Keratinocyte (primary cell): ENCODE results near the gene FAM184B. TPM values are rescaled to one million over a fixed set of nuclear protein-coding genes. Genes with fewer than 3 reads are reported as not detected.

Experiments used
- DNase-seq: peaks from one replicate; pipeline ENCODE4 v3.0.0-alpha.2; 2011; ENCODE audit warnings: low read depth, missing footprints, low spot score
- FAIRE-seq: peaks from 2 replicates; lab custom pipeline; 2011; peaks lifted over from hg19 to GRCh38; lab: Jason Lieb, UNC
- H2AFZ ChIP-seq: 2 replicates; pipeline ENCODE4 v1.6.0; 2012; ENCODE audit warnings: low read length, control low read depth, inconsistent platforms; ENCODE audit not compliant: control insufficient read depth
- H3K27ac ChIP-seq: 2 replicates; pipeline ENCODE4 v1.5.1; 2011; ENCODE audit warnings: low read length; ENCODE audit not compliant: control insufficient read depth, insufficient read depth
- H3K27me3 ChIP-seq: 3 replicates; pipeline ENCODE4 v1.6.0; 2011; ENCODE audit warnings: low read length; ENCODE audit not compliant: control insufficient read depth, insufficient read depth; ENCODE audit errors: extremely low read depth
- H3K36me3 ChIP-seq, 2 experiments: 2 replicates in 1 of 2; 3 replicates in 1 of 2; pipeline ENCODE4 v1.5.1; 2011; ENCODE audit warnings: low read length in 2 of 2, mild to moderate bottlenecking in 1 of 2; ENCODE audit not compliant: control insufficient read depth in 2 of 2, insufficient read depth in 2 of 2; ENCODE audit errors: extremely low read depth in 1 of 2
- H3K4me1 ChIP-seq: 3 replicates; pipeline ENCODE4 v1.5.1; 2011; ENCODE audit warnings: low read length; ENCODE audit not compliant: control insufficient read depth, insufficient read depth; ENCODE audit errors: extremely low read depth
- H3K4me2 ChIP-seq: 3 replicates; pipeline ENCODE4 v1.6.0; 2011; ENCODE audit warnings: low read depth, low read length; ENCODE audit not compliant: control insufficient read depth, insufficient read depth; ENCODE audit errors: extremely low read depth
- H3K4me3 ChIP-seq, 3 experiments: fragments of 200-600 bp in 1 of 3; sonication (generic) in 1 of 3; 2 replicates in 2 of 3; 3 replicates in 1 of 3; pipeline ENCODE4 v1.5.1; 2011 to 2016; ENCODE audit warnings: low read length in 3 of 3, mild to moderate bottlenecking in 3 of 3, control low read depth in 2 of 3, inconsistent platforms in 1 of 3, low read depth in 1 of 3, mixed read lengths in 1 of 3, mixed run types in 1 of 3, moderate library complexity in 1 of 3; ENCODE audit not compliant: control insufficient read depth in 2 of 3, insufficient read depth in 2 of 3; ENCODE audit errors: extremely low read depth in 1 of 3
- H3K79me2 ChIP-seq: 2 replicates; pipeline ENCODE4 v1.6.0; 2012; ENCODE audit warnings: low read length; ENCODE audit not compliant: control insufficient read depth, insufficient read depth
- H3K9ac ChIP-seq: 3 replicates; pipeline ENCODE4 v1.6.0; 2011; ENCODE audit warnings: low read length; ENCODE audit not compliant: control insufficient read depth, insufficient read depth; ENCODE audit errors: extremely low read depth
- H3K9me1 ChIP-seq: 3 replicates; pipeline ENCODE4 v1.6.0; 2011; ENCODE audit warnings: low read length; ENCODE audit not compliant: control insufficient read depth, insufficient read depth; ENCODE audit errors: extremely low read depth
- H3K9me3 ChIP-seq: 2 replicates; pipeline ENCODE4 v1.5.1; 2012; ENCODE audit warnings: low read depth, low read length; ENCODE audit not compliant: control insufficient read depth
- H4K20me1 ChIP-seq: 3 replicates; pipeline ENCODE4 v1.6.0; 2011; ENCODE audit warnings: low read length; ENCODE audit not compliant: control insufficient read depth, insufficient read depth; ENCODE audit errors: extremely low read depth
- EZH2 ChIP-seq: IDR thresholded peaks from one replicate; pipeline ENCODE4 v1.6.1; 2012; ENCODE audit warnings: inconsistent platforms, mild to moderate bottlenecking, low read length, moderate library complexity
- dilution Hi-C: fragments of 300-500 bp; cut with MboI; formaldehyde crosslinking; loops from one replicate; pipeline ENCODE4 v1.7.0; 2020; ENCODE audit warnings: low sequenced_read_pairs; ENCODE audit not compliant: extremely low pct_ligation_motif_present
- polyA plus RNA-seq, 5 experiments: library from polyadenylated mRNA; depleted of rRNA in 3 of 5; stranded (reverse) in 3 of 5; stranded (forward) in 1 of 5; unstranded in 1 of 5; fragments of >200 nt; gene quantifications; 1 replicate in 1 of 5; 2 replicates in 3 of 5; 3 replicates in 1 of 5; pipeline versions ENCODE4 v1.2.1 to v1.2.3, GENCODE V29; 2011 to 2012; ENCODE audit warnings: missing spikeins in 2 of 5, low read depth in 1 of 5, low replicate concordance in 1 of 5
- TF ChIP-seq, protein P1 (sequence below), 3 experiments: IDR thresholded peaks in 1 of 3; conservative IDR thresholded peaks in 1 of 3; optimal IDR thresholded peaks in 1 of 3; 2 replicates in 2 of 3; 3 replicates in 1 of 3; pipeline versions ENCODE3 to v1.5.1; 2011; ENCODE audit warnings: low read length in 3 of 3, mild to moderate bottlenecking in 3 of 3, moderate library complexity in 2 of 3, control low read depth in 1 of 3, inconsistent platforms in 1 of 3; ENCODE audit not compliant: insufficient read depth in 2 of 3; ENCODE audit errors: extremely low read depth in 1 of 3

FAM184B gene
- polyA plus RNA-seq, 1 donor (not counting 4 experiments of a cell fraction or from before 2014, with no cell fraction given), result 0.01 TPM

DNA sequence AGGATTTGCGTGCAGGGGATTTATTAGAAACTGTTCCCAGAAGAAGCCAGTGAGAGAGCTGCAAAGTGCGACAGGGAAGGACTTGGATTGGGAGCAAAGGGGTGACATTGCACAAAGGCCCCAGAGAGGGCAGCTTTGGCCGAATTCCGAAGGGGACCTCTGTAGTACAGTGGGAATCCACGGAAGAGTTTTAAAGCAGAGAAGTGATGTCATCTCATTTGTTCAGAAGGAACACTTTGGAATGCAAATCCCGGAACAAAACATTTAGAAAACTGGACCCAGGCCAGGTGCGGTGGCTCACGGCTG is 71.7 kb downstream of the FAM184B start:
- H2AFZ ChIP-seq, result no peak overlapping the region
- no peaks in the 10 kb centered on the region for H4K20me1 ChIP-seq
- no peaks in the 10 kb centered on the region for H3K9me1 ChIP-seq
- no peak for DNase-seq
- no peak for FAIRE-seq
- H3K79me2 ChIP-seq, result no peaks in the 10 kb centered on the region
- no peaks in the 10 kb centered on the region for H3K9me3 ChIP-seq
- H3K4me1 ChIP-seq, result no peaks in the 10 kb centered on the region
- H3K4me3 ChIP-seq, result no peak overlapping the region
- H3K9ac ChIP-seq, result no peak overlapping the region
- dilution Hi-C loops, result no loop called here
- H3K4me2 ChIP-seq, result no peak overlapping the region
- no peaks in the 10 kb centered on the region for H3K36me3 ChIP-seq
- TF ChIP-seq, protein P1, sequence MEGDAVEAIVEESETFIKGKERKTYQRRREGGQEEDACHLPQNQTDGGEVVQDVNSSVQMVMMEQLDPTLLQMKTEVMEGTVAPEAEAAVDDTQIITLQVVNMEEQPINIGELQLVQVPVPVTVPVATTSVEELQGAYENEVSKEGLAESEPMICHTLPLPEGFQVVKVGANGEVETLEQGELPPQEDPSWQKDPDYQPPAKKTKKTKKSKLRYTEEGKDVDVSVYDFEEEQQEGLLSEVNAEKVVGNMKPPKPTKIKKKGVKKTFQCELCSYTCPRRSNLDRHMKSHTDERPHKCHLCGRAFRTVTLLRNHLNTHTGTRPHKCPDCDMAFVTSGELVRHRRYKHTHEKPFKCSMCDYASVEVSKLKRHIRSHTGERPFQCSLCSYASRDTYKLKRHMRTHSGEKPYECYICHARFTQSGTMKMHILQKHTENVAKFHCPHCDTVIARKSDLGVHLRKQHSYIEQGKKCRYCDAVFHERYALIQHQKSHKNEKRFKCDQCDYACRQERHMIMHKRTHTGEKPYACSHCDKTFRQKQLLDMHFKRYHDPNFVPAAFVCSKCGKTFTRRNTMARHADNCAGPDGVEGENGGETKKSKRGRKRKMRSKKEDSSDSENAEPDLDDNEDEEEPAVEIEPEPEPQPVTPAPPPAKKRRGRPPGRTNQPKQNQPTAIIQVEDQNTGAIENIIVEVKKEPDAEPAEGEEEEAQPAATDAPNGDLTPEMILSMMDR (optimal IDR thresholded peaks at IDR 0.05 in 1 of 3, IDR thresholded peaks at IDR 0.05 in 1 of 3, conservative IDR thresholded peaks at IDR 0.05 in 1 of 3; ENCODE audit: extremely low read depth in 1 of 3, insufficient read depth in 2 of 3, low read length in 3 of 3), result no peak
- TF ChIP-seq EZH2, result no peak
- no peak overlapping the region for H3K27ac ChIP-seq
- no peaks in the 10 kb centered on the region for H3K27me3 ChIP-seq

DNA sequence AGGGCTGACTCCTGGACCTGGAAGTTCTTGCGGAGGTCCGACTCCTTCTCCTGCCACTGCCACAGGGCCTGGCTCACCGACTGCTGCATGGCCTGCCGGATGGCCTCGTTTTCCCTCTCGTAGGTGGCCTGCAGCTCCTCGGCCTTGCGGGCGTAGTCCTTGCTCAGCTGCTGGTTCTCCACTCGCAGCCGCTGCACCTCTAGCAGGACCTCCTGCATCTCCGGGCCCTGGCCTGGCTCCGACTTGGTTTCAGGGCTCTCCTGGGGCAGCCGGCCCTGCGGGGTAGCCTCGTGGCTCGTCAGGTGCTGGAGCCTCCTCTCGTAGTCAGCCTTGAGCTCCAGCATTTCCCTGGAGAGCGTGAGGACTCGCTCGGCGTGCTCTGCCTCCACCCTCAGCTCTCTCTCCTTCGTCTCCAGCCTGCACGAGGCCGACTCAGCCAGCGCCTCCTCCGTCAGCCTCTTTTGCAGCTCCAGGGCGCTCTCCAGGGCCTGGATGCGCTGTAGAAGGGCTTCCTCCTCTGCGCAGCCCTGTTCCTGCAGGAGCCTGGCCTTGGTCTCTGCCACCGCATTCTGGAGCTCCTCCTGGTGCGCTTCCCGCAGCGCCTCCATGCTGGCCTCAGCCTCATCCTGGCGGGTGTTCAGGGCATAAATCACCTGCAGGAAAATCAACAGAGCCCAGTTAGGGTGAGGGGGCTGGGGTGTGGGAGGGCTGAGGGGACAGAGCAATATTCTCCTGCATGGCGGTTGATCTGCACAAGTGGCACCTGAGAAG is 72.2 kb downstream of the FAM184B start:
- TF ChIP-seq EZH2, result no peak
- TF ChIP-seq, protein P1 (optimal IDR thresholded peaks at IDR 0.05 in 1 of 3, IDR thresholded peaks at IDR 0.05 in 1 of 3, conservative IDR thresholded peaks at IDR 0.05 in 1 of 3; ENCODE audit: extremely low read depth in 1 of 3, insufficient read depth in 2 of 3, low read length in 3 of 3), result no peak
- Histone ChIP-seq H3K27ac (no peak overlapping the region), H3K9me3 (no peaks in the 10 kb centered on the region), H3K79me2 (no peaks in the 10 kb centered on the region), H3K36me3 (no peaks in the 10 kb centered on the region), H4K20me1 (no peaks in the 10 kb centered on the region), H3K4me2 (no peak overlapping the region), H3K4me3 (no peak overlapping the region), H3K9me1 (no peaks in the 10 kb centered on the region), H3K4me1 (no peaks in the 10 kb centered on the region), H3K27me3 (no peaks in the 10 kb centered on the region), H2AFZ (no peak overlapping the region), H3K9ac (no peak overlapping the region)
- dilution Hi-C loops, result no loop called here
- DNase-seq, result no peak
- FAIRE-seq, result no peak
